ENCODE results near the gene RECQL5. TPM values are rescaled to one million over a fixed set of nuclear protein-coding genes. Genes with fewer than 3 reads are reported as not detected.

The RECQL5 gene
- total RNA-seq, result 10 to 100 TPM; 41.9 to 91.8 (median 70.1) TPM

DNA sequence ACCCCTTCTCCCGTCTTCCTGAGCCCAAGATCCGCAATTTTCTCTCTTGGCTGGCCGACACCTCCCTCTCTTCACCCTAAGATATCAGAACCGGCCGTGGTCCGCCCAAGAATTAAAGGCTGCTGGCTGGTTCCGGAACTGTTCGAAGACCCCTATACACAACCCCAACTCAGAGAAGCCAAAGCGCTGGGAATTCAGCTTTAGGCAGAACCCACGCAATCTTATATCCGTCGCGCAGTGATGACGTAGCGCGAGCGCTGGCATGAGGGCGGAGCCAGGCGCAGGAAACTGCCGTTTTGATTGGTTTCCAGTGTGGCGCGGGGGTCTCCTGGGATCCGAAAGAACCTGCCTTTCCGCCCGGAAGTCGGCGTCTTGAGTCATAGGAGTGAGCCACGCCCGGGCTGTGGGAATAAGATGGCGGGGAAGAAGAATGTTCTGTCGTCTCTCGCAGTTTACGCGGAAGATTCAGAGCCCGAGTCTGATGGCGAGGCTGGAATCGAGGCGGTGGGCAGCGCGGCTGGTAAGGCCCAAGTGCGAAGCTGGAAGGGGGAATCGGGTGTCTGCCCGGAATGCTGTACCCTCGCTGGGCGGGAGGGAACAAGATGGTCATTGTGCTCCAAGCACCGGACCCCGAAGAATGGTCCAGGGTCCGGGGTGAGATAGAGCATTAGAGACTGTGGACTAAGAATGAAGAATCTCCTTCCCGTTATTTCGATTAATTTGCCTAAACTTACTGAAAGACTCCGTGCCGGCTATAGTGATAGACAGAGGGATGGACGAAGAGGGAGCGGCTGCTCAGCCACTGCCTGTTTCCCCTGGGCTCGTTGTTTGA, at the start of gene RECQL5, which contains the start of gene SAP30BP:
RECQL5 (minus strand) TSS at position 196 of the 832 bp plus-strand sequence. CDS start 597 bp downstream, outside the sequence.
SAP30BP (plus strand) TSS at position 380 of the 832 bp plus-strand sequence; CDS start at position 415, 35 bp downstream.
- H3K4me3 ChIP-seq (replicated peaks in 1 of 3), result peak within 1 kb of the TSS; percentile 69 to 88 (median 79)
- intact Hi-C loops (cut with DNase I), result loop anchor here (10.0 kb wide), 1 partner anchor 178 kb away; the partner anchor contains the start of gene UNC13D
- H3K4me1 ChIP-seq, result peaks cover 16 to 17% of the 10 kb centered on the region in 2 donors
- H3K27ac ChIP-seq, result peak within 1 kb of the TSS; percentile 52 to 80 (median 65)
- peaks cover 25 to 28% of the 10 kb centered on the region in 2 donors for H3K36me3 ChIP-seq
- no peaks in the 10 kb centered on the region for H3K27me3 ChIP-seq
- WGBS, 2 donors, result 0 to 1% methylated on average over 30 to 55 of the region's 55 CpGs
- peak in 1 of 2 donors; percentile 61 for TF ChIP-seq POLR2A (IDR thresholded peaks at IDR 0.05)
- TF ChIP-seq, protein P1, sequence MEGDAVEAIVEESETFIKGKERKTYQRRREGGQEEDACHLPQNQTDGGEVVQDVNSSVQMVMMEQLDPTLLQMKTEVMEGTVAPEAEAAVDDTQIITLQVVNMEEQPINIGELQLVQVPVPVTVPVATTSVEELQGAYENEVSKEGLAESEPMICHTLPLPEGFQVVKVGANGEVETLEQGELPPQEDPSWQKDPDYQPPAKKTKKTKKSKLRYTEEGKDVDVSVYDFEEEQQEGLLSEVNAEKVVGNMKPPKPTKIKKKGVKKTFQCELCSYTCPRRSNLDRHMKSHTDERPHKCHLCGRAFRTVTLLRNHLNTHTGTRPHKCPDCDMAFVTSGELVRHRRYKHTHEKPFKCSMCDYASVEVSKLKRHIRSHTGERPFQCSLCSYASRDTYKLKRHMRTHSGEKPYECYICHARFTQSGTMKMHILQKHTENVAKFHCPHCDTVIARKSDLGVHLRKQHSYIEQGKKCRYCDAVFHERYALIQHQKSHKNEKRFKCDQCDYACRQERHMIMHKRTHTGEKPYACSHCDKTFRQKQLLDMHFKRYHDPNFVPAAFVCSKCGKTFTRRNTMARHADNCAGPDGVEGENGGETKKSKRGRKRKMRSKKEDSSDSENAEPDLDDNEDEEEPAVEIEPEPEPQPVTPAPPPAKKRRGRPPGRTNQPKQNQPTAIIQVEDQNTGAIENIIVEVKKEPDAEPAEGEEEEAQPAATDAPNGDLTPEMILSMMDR (IDR thresholded peaks at IDR 0.05), result peak in 1 of 6 experiments; percentile 12
- DNase-seq, result peak; percentile 98 to 99
- H3K9me3 ChIP-seq, result no peaks in the 10 kb centered on the region

DNA sequence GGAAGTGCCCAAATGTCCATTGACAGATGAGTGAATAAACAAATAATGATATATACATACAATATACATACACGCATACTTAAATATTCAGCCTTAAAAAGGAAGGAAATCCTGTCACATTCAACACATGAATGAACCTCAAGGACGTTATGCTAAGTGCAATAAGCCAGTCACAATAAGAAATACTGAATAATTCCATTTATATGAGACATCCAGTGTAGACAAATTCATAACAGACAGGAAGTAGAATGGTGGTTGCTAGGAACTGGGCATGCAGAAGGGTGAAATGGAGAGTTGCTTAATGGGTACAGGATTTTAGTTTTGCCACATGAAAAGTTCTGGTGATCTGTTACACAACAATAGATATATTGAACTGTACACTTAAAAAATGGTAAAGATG, 45.5 kb upstream of the RECQL5 start:
- intact Hi-C loops (cut with DNase I), result no loop called here
- Histone ChIP-seq H3K9me3 (no peaks in the 10 kb centered on the region), H3K36me3 (no peaks in the 10 kb centered on the region), H3K4me1 (peaks cover 0 to 6% of the 10 kb centered on the region in 2 donors), H3K27ac (no peak overlapping the region), H3K4me3 (replicated peaks in 1 of 3) (no peak overlapping the region), H3K27me3 (no peaks in the 10 kb centered on the region)
- TF ChIP-seq POLR2A (IDR thresholded peaks at IDR 0.05), result no peak
- TF ChIP-seq, protein P1 (IDR thresholded peaks at IDR 0.05), result no peak
- no peak for DNase-seq
- WGBS, 2 donors, result 61 to 66% methylated on average over 2 of the region's 2 CpGs

DNA sequence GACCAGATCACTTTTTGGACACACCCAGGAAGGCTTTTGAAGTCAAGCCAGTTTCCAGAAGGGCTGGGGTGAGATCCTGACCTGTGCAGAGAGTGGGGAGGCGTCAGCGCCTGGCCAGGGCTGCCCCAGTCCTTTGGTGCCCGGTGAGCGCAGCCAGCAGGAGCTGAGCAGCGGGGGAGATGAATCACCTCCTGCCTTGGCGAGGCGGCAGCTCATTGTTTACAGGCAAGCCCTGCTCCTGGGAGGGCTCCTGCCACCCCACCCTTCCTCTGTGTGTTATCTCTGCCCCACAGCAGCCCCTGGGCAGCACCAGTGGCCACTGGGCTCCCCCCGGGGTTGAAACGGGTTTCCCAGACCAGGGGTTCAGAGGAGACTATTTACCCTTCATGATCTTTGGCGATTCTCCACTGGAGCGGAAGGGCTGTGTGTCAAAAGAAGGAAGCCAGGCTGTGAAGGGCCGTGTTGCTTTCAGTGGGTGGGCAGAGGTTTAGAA, 40.2 kb upstream of the RECQL5 start:
- Histone ChIP-seq H3K36me3 (peaks cover 43 to 45% of the 10 kb centered on the region in 2 donors), H3K27ac (peak overlapping the region in 1 of 3 donors; percentile 36), H3K9me3 (no peaks in the 10 kb centered on the region), H3K4me1 (peaks cover 0 to 16% of the 10 kb centered on the region in 2 donors), H3K27me3 (no peaks in the 10 kb centered on the region), H3K4me3 (replicated peaks in 1 of 3) (no peak overlapping the region)
- 78 to 86% methylated on average over 7 to 9 of the region's 12 CpGs for WGBS, 2 donors
- TF ChIP-seq POLR2A (IDR thresholded peaks at IDR 0.05), result no peak
- TF ChIP-seq, protein P1 (IDR thresholded peaks at IDR 0.05), result no peak
- intact Hi-C loops (cut with DNase I), result no loop called here
- peak; percentile 41 for DNase-seq

DNA sequence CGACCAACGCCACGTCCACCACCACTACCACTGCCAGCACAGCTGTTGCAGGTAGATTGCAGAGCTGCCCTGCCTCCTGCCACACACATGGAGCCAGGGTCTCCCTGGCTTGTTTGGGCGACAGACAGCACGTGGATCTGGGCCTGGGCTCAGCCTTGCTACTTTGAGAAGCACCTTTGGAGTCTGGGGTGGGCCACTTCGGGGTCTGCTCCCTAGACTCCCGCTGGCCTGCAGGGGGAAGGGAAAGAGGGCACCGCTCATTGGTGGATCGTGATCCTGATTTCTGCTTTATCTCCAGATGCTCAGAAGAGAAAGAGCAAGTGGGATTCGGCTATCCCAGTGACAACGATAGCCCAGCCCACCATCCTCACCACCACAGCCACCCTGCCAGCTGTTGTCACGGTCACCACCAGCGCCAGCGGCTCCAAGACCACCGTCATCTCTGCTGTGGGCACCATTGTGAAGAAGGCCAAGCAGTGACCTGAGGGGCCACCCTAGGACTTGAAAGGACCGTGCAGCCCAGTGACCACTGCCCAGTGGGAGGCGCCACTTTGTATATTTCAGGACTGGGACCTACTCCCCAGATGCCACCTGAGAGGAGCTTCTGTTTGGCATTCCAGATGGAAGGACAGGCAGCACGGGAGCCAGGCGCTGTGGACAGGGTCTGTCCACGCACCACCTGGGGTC, 39.2 kb upstream of the RECQL5 start:
- no peak overlapping the region for H3K4me3 ChIP-seq (replicated peaks in 1 of 3)
- DNase-seq, result no peak
- peaks cover 52 to 54% of the 10 kb centered on the region in 2 donors for H3K36me3 ChIP-seq
- TF ChIP-seq, protein P1 (IDR thresholded peaks at IDR 0.05), result no peak
- TF ChIP-seq POLR2A (IDR thresholded peaks at IDR 0.05), result no peak
- intact Hi-C loops (cut with DNase I), result no loop called here
- H3K4me1 ChIP-seq, result peaks cover 0 to 16% of the 10 kb centered on the region in 2 donors
- H3K27me3 ChIP-seq, result no peaks in the 10 kb centered on the region
- no peaks in the 10 kb centered on the region for H3K9me3 ChIP-seq
- 91 to 94% methylated on average over 7 to 15 of the region's 20 CpGs for WGBS, 2 donors
- peak overlapping the region in 1 of 3 donors; percentile 36 for H3K27ac ChIP-seq

Measured in thyroid gland (tissue), 4 donors.